HG02571 (cell line): ENCODE data around the gene FGF1.

ENCODE experiments used
- ATAC-seq: cut with Tn5 transposase; IDR thresholded peaks from one replicate; pipeline ENCODE4 v1.9.1; 2021; ENCODE audit warnings: mild to moderate bottlenecking, moderate library complexity; ENCODE audit not compliant: unreplicated experiment

Gene FGF1

GRCh38 chr5:142586552-142586951 is 99.3 kb downstream of the FGF1 start:
- no peak for ATAC-seq

- no peak for ATAC-seq
Measured at GRCh38 chr5:142585451-142585850, 100.4 kb downstream of the FGF1 start.

- no peak for ATAC-seq
Measured at GRCh38 chr5:142584891-142585290, 101.0 kb downstream of the FGF1 start.

- no peak for ATAC-seq
Measured at GRCh38 chr5:142578161-142578830, 107.6 kb downstream of the FGF1 start.

GRCh38 chr5:142576804-142577203 is 109.1 kb downstream of the FGF1 start:
- no peak for ATAC-seq

- no peak for ATAC-seq
Measured at GRCh38 chr5:142576303-142576702, 109.6 kb downstream of the FGF1 start.

- no peak for ATAC-seq
Measured at GRCh38 chr5:142572006-142572405, 113.9 kb downstream of the FGF1 start.

- ATAC-seq: no peak
Measured at GRCh38 chr5:142571371-142571770, 114.5 kb downstream of the FGF1 start.

- no peak for ATAC-seq
Measured at GRCh38 chr5:142569905-142570304, 116.0 kb downstream of the FGF1 start.

- ATAC-seq: no peak
Measured at GRCh38 chr5:142568996-142569335, 116.9 kb downstream of the FGF1 start.

GRCh38 chr5:142568283-142568995 is 117.5 kb downstream of the FGF1 start:
- ATAC-seq: no peak

- ATAC-seq: no peak
Measured at GRCh38 chr5:142561486-142562097, 124.3 kb downstream of the FGF1 start.

- ATAC-seq: no peak
Measured at GRCh38 chr5:142561029-142561428, 124.9 kb downstream of the FGF1 start.

- ATAC-seq: no peak
Measured at GRCh38 chr5:142552107-142552506, 133.8 kb downstream of the FGF1 start.

- no peak for ATAC-seq
Measured at GRCh38 chr5:142551338-142552067, 134.4 kb downstream of the FGF1 start.

- ATAC-seq: no peak
Measured at GRCh38 chr5:142550471-142550870, 135.4 kb downstream of the FGF1 start.

- ATAC-seq: no peak
Measured at GRCh38 chr5:142549834-142550233, 136.1 kb downstream of the FGF1 start.

GRCh38 chr5:142548739-142549275 is 137.1 kb downstream of the FGF1 start:
- ATAC-seq: no peak

GRCh38 chr5:142547445-142548380 is 138.2 kb downstream of the FGF1 start:
- ATAC-seq: no peak

GRCh38 chr5:142545650-142546322 is 140.1 kb downstream of the FGF1 start:
- no peak for ATAC-seq
